ENCODE measurements around the gene ZFAND2A.
"Not testable (repeated sequence)": the region's sequence is repeated elsewhere in the genome, so short reads cannot be mapped to it uniquely, and the experiment has no call there.

Gene ZFAND2A

DNA sequence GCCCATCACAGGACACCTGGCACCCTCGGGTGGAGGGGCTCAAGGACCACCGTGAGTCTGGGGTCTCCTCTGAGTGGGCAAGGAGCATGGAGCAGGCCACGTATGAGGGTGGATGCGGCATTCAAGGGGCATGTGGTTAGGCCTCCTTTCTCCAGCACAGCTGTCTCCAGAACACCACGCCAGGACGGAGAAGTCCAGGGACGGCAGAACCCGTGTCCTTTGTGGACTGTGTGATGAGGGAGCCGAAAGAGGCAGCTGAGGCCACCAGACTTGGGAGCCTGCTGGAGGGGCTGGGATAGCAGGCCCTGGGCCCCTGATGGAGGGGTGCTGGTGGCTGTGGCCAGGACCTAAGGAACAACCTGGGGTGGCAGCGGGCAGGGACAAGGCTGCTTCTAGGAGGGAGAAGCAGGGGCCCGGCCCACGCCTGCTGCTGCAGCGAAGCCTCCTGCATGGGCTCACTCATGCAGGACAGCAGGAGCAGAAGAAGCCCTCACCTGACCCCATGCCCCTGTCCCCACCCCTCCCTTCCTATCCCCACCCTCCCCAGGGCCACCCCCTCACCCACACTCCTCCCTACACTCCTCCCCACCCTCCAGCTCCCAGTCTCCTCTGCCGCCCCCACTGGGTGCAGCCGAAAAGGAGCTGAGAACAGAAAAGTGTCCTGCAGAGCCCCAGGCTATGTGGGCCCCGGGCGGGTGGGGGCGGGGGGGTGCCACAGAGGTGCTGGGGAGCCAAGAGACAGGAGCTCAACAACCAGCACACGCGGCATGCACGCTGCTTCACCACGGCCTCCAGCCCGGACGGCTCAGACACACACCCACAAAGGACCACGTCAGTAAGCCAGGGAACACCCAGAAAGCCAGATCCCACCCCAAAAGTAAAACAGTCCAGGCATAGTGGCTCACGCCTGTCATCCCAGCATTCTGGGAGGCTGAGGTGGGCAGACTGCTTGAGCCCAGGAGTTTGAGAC lies 29.7 kb downstream of the ZFAND2A start:
- TF ChIP-seq GATA1 (IDR thresholded peaks at IDR 0.05; ENCODE audit: low read depth, low read length) (no peak), POLR2A (IDR thresholded peaks at IDR 0.05; ENCODE audit: low read length) (no peak)
- no peak for DNase-seq

DNA sequence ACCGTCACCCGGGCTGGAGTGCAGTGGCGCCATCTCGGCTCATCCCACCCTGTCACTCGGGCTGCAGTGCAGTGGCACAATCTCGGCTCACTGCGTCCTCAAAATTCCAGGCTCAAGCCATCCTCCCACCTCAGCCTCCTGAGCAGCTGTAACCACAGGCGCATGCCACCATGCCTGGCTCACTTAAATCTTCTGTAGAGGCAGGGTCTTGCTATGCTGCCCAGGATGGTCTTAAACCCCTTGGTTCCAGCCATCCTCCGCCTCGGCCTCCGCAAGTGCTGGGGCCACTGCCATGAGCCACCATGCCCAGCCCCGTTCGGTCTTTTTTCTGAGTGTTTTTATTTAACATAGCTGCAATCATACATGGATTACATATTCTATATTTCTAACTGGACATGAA lies 30.6 kb downstream of the ZFAND2A start:
- no peak for DNase-seq
- TF ChIP-seq POLR2A (IDR thresholded peaks at IDR 0.05; ENCODE audit: low read length) (no peak), GATA1 (IDR thresholded peaks at IDR 0.05; ENCODE audit: low read depth, low read length) (no peak)

DNA sequence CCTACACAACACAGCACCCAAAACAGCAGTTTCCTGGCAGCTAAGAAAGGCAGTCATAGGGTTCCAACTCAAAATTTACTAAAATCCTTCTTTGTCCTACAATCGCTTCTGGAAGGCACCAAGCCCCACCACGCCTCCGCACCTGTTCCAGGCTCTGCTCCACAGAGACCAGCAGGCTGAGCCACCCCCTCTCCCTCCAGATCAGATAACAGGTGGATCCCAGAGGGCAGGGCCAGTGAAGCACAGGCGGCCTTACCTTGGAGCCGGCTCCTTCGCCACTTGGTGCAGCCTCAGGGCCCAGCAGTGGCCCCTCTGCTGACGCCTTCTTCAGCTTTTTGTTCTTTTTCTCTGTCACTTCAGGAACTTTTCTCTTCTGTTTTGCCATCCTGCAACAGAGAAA lies 33.0 kb downstream of the ZFAND2A start:
- no peak for DNase-seq
- TF ChIP-seq POLR2A (IDR thresholded peaks at IDR 0.05; ENCODE audit: low read length) (no peak), GATA1 (IDR thresholded peaks at IDR 0.05; ENCODE audit: low read depth, low read length) (no peak)

DNA sequence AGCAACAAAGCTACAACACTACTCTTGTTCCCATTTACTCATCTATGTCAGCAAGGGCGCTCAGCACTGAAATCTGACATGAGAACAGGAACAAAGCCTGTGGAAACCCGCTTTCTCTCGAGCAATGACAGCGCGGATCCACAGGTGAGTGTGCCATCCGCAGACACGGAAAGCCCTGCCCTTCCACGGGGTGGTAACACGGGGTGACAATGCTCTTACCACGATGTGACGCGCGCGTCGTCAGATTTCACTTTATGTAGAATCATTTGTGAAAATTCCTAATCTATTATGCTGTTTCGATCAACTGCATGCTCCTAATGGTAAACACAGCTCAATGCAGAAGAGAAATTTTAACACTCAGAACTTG lies 34.4 kb downstream of the ZFAND2A start:
- no peak for DNase-seq
- TF ChIP-seq POLR2A (IDR thresholded peaks at IDR 0.05; ENCODE audit: low read length) (no peak), GATA1 (IDR thresholded peaks at IDR 0.05; ENCODE audit: low read depth, low read length) (no peak)

DNA sequence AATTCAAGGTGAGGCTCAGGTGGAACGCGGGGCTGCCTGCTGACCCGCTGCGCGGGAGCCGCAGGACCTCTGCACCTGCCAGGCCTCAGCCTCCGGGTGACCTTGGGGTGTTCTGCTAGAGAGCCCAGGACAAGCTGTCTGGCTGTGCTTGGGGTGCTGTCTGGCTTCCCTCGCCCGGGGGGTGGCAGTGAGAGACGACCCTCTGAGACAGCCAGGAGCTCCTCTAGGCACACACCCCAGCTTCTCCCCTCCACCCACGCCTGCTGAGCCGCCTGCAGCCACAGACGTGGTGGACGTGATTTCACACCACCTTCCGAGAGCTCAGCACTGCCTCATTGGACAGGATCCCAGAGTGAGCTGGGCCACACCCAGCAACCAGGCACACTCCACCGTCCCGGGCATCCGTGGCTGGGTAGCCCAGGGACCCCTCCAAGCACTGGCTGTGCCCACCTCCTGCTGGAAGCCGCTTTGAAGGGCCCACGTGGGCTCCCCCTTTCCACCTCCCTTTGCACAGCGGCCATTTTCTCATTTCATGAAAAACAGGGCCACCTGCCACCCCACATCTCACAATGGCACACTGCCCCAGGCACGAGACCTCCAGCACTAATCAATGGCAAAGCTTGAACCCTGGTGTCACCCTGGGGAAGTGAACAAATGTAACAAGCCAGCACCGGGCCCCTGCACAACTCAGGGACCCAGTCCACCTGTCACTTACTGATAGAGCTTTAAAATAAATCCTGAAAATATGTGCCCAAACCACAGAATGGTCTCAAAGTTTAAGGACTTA lies 35.0 kb downstream of the ZFAND2A start:
- no peak for TF ChIP-seq GATA1 (IDR thresholded peaks at IDR 0.05; ENCODE audit: low read depth, low read length)
- no peak for DNase-seq

DNA sequence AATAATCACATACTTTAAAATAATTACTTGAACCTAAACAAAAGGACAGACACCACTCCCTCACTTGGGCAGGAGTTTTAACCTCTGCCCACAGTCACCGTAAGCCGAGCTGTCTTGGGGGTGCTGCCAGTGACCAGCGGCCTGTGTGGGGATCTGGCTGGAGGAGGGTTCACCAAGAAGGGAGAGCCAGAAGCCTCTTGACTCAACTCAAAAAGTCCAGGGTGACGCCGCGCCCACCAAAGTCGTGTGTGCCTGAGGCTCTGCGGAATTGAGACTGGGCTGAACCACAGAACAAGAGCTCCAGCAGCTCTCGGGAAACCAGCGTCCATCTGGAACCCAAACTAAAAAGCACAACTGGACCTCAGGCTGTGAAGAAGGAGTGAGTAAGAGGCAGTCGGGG lies 35.8 kb downstream of the ZFAND2A start:
- TF ChIP-seq POLR2A (IDR thresholded peaks at IDR 0.05; ENCODE audit: low read length), result no peak
- no peak for DNase-seq

DNA sequence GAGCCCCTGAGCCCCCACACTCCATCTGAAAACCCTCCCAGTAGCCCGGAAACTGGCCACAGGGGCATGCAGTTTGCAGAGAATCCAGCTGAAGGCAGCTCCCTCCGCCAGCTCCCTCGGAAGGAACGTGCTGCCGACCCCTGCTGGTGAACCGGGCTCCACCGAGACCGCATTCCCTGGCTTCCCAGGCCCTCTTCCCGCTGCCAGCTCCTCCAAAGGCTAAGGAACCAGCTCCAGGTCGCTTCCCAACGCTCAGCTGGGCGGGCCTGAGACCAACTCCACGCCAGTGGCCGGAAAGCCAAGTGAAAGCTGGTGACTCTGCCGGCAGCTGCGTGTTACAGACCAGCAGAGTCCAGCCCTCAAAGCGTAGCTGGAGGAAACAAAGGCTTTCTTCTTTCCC lies 36.3 kb downstream of the ZFAND2A start:
- no peak for DNase-seq
- TF ChIP-seq POLR2A (IDR thresholded peaks at IDR 0.05; ENCODE audit: low read length), result no peak
- TF ChIP-seq GATA1 (IDR thresholded peaks at IDR 0.05; ENCODE audit: low read depth, low read length), result no peak

DNA sequence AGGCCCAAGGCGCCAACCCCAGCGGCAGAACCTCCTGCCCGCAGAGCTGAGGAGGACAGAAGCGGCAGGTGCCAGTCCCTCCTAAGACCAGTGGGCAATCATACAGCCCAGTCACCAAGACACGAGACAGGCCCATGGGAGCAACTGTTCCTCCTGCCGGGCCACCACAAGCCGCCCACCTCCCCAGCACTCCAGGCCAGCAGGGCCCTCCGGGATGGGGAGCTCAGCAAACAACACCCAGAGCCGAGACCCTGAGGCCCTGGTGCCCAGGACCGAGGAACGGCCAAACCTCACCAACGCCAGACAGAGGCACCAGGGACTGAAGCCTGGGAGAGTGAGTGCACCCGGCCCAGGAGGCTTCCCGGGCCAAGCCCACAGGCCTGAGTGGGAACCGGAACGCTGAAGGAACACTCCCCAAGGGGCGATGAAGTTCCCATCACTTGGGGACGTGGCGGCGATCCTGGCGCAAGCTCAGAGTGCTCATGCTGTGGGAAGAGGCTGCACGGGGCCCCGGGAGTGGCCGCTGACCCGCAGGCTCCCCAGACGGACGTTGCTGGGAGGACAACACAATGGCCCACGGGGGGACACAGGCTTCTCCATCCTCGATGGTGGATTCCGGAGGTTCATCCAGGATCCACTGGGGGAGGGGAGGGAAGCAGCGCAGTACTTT lies 37.0 kb downstream of the ZFAND2A start:
- TF ChIP-seq POLR2A (IDR thresholded peaks at IDR 0.05; ENCODE audit: low read length) (no peak), GATA1 (IDR thresholded peaks at IDR 0.05; ENCODE audit: low read depth, low read length) (no peak)
- DNase-seq, result no peak

DNA sequence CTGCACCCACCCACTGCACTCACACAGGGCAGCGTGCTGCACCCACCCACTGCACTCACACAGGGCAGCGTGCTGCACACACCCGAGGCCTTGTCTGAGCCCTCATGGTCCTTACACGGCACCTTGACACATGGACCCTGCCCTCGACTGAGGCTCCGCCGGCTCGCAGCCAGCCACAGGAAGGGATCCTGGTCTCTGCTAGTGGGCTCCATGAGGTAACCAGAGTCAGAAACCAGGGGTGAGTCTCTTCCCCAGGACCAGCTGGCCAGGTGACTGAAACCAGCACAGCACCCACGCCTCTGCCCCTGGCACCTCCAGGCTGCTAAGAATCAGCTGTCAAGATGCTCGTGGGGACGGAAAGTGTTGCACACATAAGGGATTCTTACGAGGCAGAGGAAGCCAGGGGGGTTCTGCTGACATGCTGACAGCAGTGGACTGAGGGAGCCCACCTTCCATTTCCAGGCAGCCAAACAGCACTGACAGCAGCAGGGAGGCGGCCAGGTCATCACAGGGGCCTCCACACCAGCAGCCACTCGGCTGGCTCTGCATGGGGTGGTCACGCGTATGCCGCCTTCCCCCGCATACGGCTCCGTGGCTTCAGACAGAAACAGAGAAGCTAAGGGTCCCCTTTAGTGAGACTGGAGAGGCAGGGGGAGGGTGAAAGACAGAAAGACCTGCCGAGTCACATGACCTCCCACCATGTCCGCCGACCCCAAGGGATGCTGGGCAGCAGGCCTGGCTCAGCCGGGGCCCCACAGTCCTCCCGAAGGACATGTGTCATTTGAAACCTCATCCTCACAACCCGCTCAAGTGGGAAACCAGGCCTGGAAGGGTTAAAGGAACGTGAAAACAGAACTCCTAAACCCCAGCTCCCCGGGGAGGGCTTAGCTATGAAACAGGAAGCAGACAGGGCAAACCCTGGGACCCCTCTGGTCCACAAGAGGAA lies 37.8 kb downstream of the ZFAND2A start:
- DNase-seq, result no peak
- TF ChIP-seq POLR2A (IDR thresholded peaks at IDR 0.05; ENCODE audit: low read length) (no peak), GATA1 (IDR thresholded peaks at IDR 0.05; ENCODE audit: low read depth, low read length) (no peak)

DNA sequence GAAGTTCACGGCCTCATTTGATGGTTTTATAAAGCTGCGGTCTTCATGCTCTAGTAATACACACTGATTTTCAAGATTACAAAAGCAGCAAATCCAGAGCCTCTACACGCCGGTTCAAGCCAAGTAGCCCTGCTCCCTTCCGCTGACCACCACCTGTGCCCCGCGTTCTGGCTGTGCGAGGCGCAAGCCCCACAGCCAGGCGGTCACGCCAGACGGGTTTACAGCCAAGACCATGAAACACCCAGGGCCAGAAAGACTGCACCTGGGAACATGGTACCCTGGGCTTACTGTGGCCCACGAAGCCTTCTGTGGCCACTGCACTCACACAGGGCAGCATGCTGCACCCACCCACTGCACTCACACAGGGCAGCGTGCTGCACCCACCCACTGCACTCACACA lies 38.5 kb downstream of the ZFAND2A start:
- TF ChIP-seq GATA1 (IDR thresholded peaks at IDR 0.05; ENCODE audit: low read depth, low read length) (no peak), POLR2A (IDR thresholded peaks at IDR 0.05; ENCODE audit: low read length) (no peak)
- DNase-seq, result no peak

DNA sequence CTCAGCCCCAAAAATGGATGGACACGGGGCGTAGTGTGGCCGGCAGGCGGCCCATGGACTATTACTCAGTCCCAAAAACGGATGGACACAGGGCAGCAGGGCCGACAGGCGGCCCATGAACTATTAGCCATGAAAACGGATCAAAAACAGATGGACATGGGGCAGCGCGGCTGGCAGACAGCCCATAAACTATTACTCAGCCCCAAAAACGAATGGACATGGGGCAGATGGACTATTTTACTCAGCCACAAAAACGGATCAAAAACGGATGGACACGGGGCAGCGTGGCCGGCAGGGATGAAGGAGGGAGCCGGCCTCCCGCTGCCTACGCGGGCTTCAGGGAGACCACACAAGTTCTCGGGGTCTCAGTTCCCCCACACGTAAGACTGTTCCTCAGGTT lies 39.2 kb downstream of the ZFAND2A start:
- TF ChIP-seq POLR2A (IDR thresholded peaks at IDR 0.05; ENCODE audit: low read length), result no peak
- no peak for TF ChIP-seq GATA1 (IDR thresholded peaks at IDR 0.05; ENCODE audit: low read depth, low read length)
- no peak for DNase-seq

DNA sequence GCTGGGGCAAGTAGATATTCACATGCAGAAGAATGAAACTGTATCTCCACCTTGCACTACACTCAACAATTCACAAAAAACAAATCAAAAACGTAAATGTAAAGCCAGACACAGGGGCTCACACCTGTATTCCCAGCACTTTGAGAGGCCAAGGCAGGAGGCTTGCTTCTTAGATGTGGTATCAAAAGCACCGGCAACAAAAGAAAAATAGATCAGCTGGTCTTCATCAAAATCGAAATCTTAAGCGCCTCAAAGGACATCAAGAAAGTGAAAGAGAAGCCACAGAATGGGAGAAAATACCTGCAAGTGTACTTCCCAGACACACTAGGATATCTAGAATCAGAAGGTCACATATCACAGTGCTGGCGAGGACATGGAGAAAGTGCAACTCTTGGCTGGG lies 40.8 kb downstream of the ZFAND2A start:
- DNase-seq, result no peak
- TF ChIP-seq POLR2A (IDR thresholded peaks at IDR 0.05; ENCODE audit: low read length) (no peak), GATA1 (IDR thresholded peaks at IDR 0.05; ENCODE audit: low read depth, low read length) (no peak)

DNA sequence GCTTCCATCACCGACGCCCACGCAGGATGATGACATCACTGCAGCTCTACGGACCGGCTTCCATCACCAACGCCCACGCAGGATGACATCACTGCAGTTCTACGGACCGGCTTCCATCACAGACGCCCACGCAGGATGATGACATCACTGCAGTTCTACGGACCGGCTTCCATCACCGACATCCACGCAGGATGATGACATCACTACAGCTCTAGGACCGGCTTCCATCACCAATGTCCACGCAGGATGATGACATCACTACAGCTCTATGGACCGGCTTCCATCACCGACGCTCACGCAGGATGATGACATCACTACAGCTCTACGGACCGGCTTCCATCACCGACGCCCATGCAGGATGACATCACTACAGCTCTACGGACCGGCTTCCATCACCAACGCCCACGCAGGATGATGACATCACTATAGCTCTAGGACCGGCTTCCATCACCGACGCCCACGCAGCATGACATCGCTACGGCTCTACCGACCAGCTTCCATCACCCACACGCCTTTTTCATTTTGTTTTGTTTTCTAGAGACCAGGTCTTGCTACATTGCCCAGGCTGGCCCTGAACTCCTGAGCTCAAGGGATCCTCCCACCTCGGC lies 42.6 kb downstream of the ZFAND2A start:
- DNase-seq, result no peak
- TF ChIP-seq GATA1 (IDR thresholded peaks at IDR 0.05; ENCODE audit: low read depth, low read length), result no peak
- no peak for TF ChIP-seq POLR2A (IDR thresholded peaks at IDR 0.05; ENCODE audit: low read length)

DNA sequence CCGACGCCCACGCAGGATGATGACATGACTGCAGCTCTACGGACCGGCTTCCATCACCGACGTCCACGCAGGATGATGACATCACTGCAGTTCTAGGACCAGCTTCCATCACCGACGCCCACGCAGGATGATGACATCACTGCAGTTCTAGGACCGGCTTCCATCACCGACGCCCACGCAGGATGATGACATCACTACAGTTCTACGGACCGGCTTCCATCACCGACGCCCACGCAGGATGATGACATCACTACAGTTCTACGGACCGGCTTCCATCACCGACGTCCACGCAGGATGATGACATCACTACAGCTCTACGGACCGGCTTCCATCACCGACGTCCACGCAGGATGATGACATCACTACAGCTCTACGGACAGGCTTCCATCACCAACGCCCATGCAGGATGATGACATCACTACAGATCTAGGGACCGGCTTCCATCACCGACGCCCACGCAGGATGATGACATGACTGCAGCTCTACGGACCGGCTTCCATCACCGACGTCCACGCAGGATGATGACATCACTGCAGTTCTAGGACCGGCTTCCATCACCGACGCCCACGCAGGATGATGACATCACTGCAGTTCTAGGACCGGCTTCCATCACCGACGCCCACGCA lies 43.5 kb downstream of the ZFAND2A start:
- DNase-seq, result not testable (repeated sequence)

DNA sequence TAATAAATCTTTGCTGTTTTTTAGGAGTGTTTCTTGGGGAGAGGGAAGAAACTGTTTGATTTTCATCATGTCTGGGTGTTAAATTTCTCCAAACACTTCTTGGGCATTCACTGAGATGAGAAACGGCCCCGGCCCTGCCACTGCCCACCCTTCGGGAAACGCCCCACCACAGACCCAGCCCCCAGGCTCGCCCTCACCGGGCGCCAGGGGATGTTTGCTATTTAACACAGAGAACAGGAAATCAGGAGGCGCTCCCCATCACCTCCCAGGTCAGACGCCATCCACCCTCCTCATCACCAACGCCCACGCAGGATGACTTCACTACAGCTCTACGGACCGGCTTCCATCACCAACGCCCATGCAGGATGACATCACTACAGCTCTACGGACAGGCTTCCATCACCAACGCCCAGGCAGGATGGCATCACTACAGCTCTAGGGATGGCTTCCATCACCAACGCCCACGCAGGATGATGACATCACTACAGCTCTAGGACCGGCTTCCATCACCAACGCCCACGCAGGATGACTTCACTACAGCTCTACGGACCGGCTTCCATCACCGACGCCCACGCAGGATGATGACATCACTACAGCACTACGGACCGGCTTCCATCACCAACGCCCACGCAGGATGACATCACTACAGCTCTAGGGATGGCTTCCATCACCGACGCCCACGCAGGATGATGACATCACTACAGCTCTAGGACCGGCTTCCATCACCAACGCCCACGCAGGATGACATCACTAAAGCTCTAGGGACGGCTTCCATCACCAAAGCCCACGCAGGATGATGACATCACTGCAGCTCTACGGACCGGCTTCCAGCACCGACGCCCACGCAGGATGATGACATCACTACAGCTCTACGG lies 44.6 kb downstream of the ZFAND2A start:
- not testable (repeated sequence) for DNase-seq

All from erythroblast (primary cell).